ENCODE results near the gene RPS6KA2. TPM values are rescaled to one million over a fixed set of nuclear protein-coding genes. Genes with fewer than 3 reads are reported as not detected.

The RPS6KA2 gene
- total RNA-seq, 4 donors from 2014 or later = 22.7 to 55.9 (median 40.6) TPM

- 43 to 54% methylated on average over 8 of the region's 8 CpGs for WGBS, 2 donors
- intact Hi-C loops (cut with DNase I; ENCODE audit: low total_unique reads) = no loop called here
- DNase-seq (ENCODE audit: low spot score in 2 of 2) = peak in 1 of 2 donors; percentile 32
- no peak overlapping the region for H3K4me3 ChIP-seq (ENCODE audit: low read depth, poor library complexity, severe bottlenecking)
- TF ChIP-seq POLR2A (IDR thresholded peaks at IDR 0.05) (no peak), CTCF (IDR thresholded peaks at IDR 0.05) (no peak)
Observed at GRCh38 chr6:166620478-166621113, 6.5 kb downstream of the RPS6KA2 start.

- no peak overlapping the region for H3K4me3 ChIP-seq (ENCODE audit: low read depth, poor library complexity, severe bottlenecking)
- TF ChIP-seq CTCF (IDR thresholded peaks at IDR 0.05) (no peak), POLR2A (IDR thresholded peaks at IDR 0.05) (no peak)
- DNase-seq (ENCODE audit: low spot score in 2 of 2) = peak; percentile 63 to 82
- intact Hi-C loops (cut with DNase I; ENCODE audit: low total_unique reads) = no loop called here
- WGBS, 2 donors = 17 to 26% methylated on average over 3 of the region's 3 CpGs
Observed at GRCh38 chr6:166619912-166620311, 7.1 kb downstream of the RPS6KA2 start.

- H3K4me3 ChIP-seq (ENCODE audit: low read depth, poor library complexity, severe bottlenecking) = no peak overlapping the region
- WGBS, 2 donors = 94 to 96% methylated on average over 27 of the region's 27 CpGs
- TF ChIP-seq POLR2A (IDR thresholded peaks at IDR 0.05) = no peak
- TF ChIP-seq CTCF (IDR thresholded peaks at IDR 0.05) = no peak
- intact Hi-C loops (cut with DNase I; ENCODE audit: low total_unique reads) = no loop called here
- DNase-seq (ENCODE audit: low spot score in 2 of 2) = peak in 1 of 2 donors; percentile 65
Observed at GRCh38 chr6:166618866-166619761, 7.9 kb downstream of the RPS6KA2 start.

- no peak for TF ChIP-seq CTCF (IDR thresholded peaks at IDR 0.05)
- no peak for TF ChIP-seq POLR2A (IDR thresholded peaks at IDR 0.05)
- peak in 1 of 2 donors; percentile 61 for DNase-seq (ENCODE audit: low spot score in 2 of 2)
- no peak overlapping the region for H3K4me3 ChIP-seq (ENCODE audit: low read depth, poor library complexity, severe bottlenecking)
- WGBS, 2 donors = 95 to 96% methylated on average over 4 of the region's 4 CpGs
- intact Hi-C loops (cut with DNase I; ENCODE audit: low total_unique reads) = no loop called here
Observed at GRCh38 chr6:166618251-166618650, 8.8 kb downstream of the RPS6KA2 start.

- H3K4me3 ChIP-seq (ENCODE audit: low read depth, poor library complexity, severe bottlenecking) = no peak overlapping the region
- 88 to 90% methylated on average over 7 of the region's 7 CpGs for WGBS, 2 donors
- no peak for DNase-seq (ENCODE audit: low spot score in 2 of 2)
- intact Hi-C loops (cut with DNase I; ENCODE audit: low total_unique reads) = no loop called here
- TF ChIP-seq CTCF (IDR thresholded peaks at IDR 0.05) (no peak), POLR2A (IDR thresholded peaks at IDR 0.05) (no peak)
Observed at GRCh38 chr6:166617359-166617758, 9.7 kb downstream of the RPS6KA2 start.
